Neural cell (in vitro differentiated cells): ENCODE measurements around the gene GMEB2. TPM values are rescaled to one million over a fixed set of nuclear protein-coding genes. Genes with fewer than 3 reads are reported as not detected.

Source experiments
- H2AFZ ChIP-seq: fragments of 200-600, 300-800 bp; sonication (generic), shearing (Covaris generic); 2 replicates; pipeline ENCODE4 v1.6.0; 2014; ENCODE audit warnings: low read depth, mild to moderate bottlenecking, antibody characterized with exemption, low read length, moderate library complexity
- H3F3A ChIP-seq: fragments of 200-600 bp; shearing (Covaris generic); 2 replicates; pipeline ENCODE4 v1.6.1; 2016; ENCODE audit warnings: mild to moderate bottlenecking, moderate library complexity, mixed read lengths, antibody characterized with exemption, low read length; ENCODE audit not compliant: insufficient read depth, poor library complexity, severe bottlenecking
- H3K27ac ChIP-seq: fragments of 200-600, 300-800 bp; sonication (generic), shearing (Covaris generic); 2 replicates; pipeline ENCODE4 v1.5.1; 2014; ENCODE audit warnings: mild to moderate bottlenecking, low read length, moderate library complexity
- H3K27me3 ChIP-seq: fragments of 300-800, 200-600 bp; sonication (generic), shearing (Covaris generic); 2 replicates; pipeline ENCODE4 v1.6.0; 2014; ENCODE audit warnings: mild to moderate bottlenecking, low read depth, low read length, moderate library complexity; ENCODE audit not compliant: insufficient read depth
- H3K36me3 ChIP-seq: fragments of 300-800, 200-600 bp; sonication (generic), shearing (Covaris generic); 2 replicates; pipeline ENCODE4 v1.5.1; 2014; ENCODE audit warnings: mild to moderate bottlenecking, antibody characterized with exemption, low read length, moderate library complexity; ENCODE audit not compliant: insufficient read depth
- H3K4me2 ChIP-seq: fragments of 300-800, 200-600 bp; sonication (generic), shearing (Covaris generic); 2 replicates; pipeline ENCODE4 v1.6.0; 2014; ENCODE audit warnings: mild to moderate bottlenecking, low read length
- H3K4me3 ChIP-seq: fragments of 300-800, 200-600 bp; sonication (generic), shearing (Covaris generic); 2 replicates; pipeline ENCODE4 v1.5.1; 2014; ENCODE audit warnings: mild to moderate bottlenecking, low read length, moderate library complexity
- H3K79me2 ChIP-seq: fragments of 200-600 bp; shearing (Covaris generic); replicated peaks from 2 replicates; pipeline ENCODE4 v1.6.0; 2014; ENCODE audit warnings: mild to moderate bottlenecking, low read length, moderate library complexity; ENCODE audit not compliant: insufficient read depth
- H3K9ac ChIP-seq: fragments of 300-800, 200-600 bp; sonication (generic), shearing (Covaris generic); 2 replicates; pipeline ENCODE4 v1.6.1; 2016; ENCODE audit warnings: mild to moderate bottlenecking, low read length, mixed read lengths
- H3K9me2 ChIP-seq: fragments of 200-600 bp; shearing (Covaris generic); 2 replicates; pipeline ENCODE4 v1.6.1; 2016; ENCODE audit warnings: mild to moderate bottlenecking, low read length, mixed read lengths; ENCODE audit not compliant: insufficient read depth
- H3K9me3 ChIP-seq: fragments of 200-600, 300-800 bp; sonication (generic), shearing (Covaris generic); 2 replicates; pipeline ENCODE4 v1.6.1; 2016; ENCODE audit warnings: mild to moderate bottlenecking, mixed run types, low read length, moderate library complexity, mixed read lengths
- H4K20me1 ChIP-seq: fragments of 200-600 bp; shearing (Covaris generic); 2 replicates; pipeline ENCODE4 v1.6.1; 2016; ENCODE audit warnings: mild to moderate bottlenecking, mixed run types; ENCODE audit not compliant: insufficient read depth
- EP300 ChIP-seq: fragments of 450-650 bp; conservative IDR thresholded peaks from 2 replicates; pipeline ENCODE4 v1.6.1; 2014; ENCODE audit warnings: antibody characterized with exemption, mild to moderate bottlenecking, moderate library complexity; ENCODE audit not compliant: poor library complexity, severe bottlenecking
- EZH2 ChIP-seq: fragments of 200-600, 300-800 bp; shearing (Covaris generic), sonication (generic); IDR thresholded peaks from 2 replicates; pipeline ENCODE4 v1.6.1; 2014; ENCODE audit warnings: antibody characterized with exemption, low read length, borderline replicate concordance, mild to moderate bottlenecking; ENCODE audit not compliant: insufficient read depth, poor library complexity, severe bottlenecking
- MXI1 ChIP-seq: fragments of 450-650 bp; conservative IDR thresholded peaks from 2 replicates; pipeline ENCODE4 v1.6.1; 2014; ENCODE audit warnings: antibody characterized with exemption, mild to moderate bottlenecking; ENCODE audit not compliant: poor library complexity, severe bottlenecking
- POLR2AphosphoS5 ChIP-seq: IDR thresholded peaks from 2 replicates; pipeline ENCODE4 v1.6.1; 2012
- RAD21 ChIP-seq: fragments of 450-650 bp; conservative IDR thresholded peaks from 2 replicates; pipeline ENCODE4 v1.6.1; 2014; ENCODE audit warnings: antibody characterized with exemption, mild to moderate bottlenecking, moderate library complexity
- REST ChIP-seq: IDR thresholded peaks from 2 replicates; pipeline ENCODE4 v1.6.1; 2012; ENCODE audit warnings: borderline replicate concordance
- SMC3 ChIP-seq: fragments of 450-650 bp; conservative IDR thresholded peaks from 2 replicates; pipeline ENCODE4 v1.6.1; 2014; ENCODE audit warnings: antibody characterized with exemption, mild to moderate bottlenecking, moderate library complexity; ENCODE audit not compliant: poor library complexity
- TAF1 ChIP-seq: IDR thresholded peaks from 2 replicates; pipeline ENCODE4 v1.6.1; 2012; ENCODE audit warnings: low read depth
- polyA plus RNA-seq: library from polyadenylated mRNA; depleted of rRNA; stranded (reverse); fragments of >200 nt; gene quantifications from 2 replicates; pipeline ENCODE4 v1.2.3, GENCODE V29; 2014
- TF ChIP-seq, protein P1 (sequence below): fragments of 450-650 bp; IDR thresholded peaks from 2 replicates; pipeline ENCODE4 v1.5.1; 2014; ENCODE audit warnings: antibody characterized with exemption, mild to moderate bottlenecking, moderate library complexity; ENCODE audit not compliant: poor library complexity, severe bottlenecking

GMEB2 gene
- polyA plus RNA-seq, 1 donor from 2014 or later = 13.7 TPM

DNA sequence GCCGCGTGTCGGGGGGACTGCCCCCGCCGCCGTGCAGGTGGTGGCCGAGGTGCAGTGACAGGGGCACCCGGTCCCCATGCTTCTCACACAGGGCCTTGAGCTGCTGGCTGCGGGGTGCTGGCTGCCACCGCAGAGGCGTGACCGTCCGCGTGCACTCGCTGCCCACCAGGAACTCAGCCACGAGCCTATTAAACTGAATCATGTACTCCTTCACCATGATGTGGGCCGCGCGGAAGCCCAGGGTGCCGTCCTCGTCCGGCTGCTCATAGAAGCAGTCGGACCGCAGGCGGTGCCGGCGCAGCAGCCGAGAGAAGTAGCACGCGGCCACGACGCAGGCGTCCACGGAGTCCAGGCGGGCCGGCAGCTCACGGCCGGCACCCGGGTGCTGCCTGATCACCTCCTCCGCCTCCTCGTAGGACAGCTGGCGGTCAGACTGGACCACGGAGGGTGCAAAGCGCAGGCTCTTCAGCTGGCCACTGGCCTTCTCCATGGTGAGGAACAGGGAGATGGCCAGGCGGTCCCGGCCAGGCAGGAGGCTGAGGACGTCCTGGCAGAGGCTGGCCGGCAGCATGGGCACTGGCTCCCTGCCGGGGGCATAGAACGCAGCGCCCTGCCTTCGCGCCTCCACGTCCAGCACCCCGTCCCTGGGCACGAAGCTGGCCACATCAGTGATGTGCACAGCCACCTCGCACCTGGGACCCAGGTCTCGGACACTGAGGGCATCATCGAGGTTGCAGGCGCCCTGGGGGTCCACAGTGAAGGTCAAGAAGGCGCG is 62.7 kb downstream of the GMEB2 start:
- H3K9ac ChIP-seq = no peak overlapping the region
- no peak for TF ChIP-seq EP300
- TF ChIP-seq, protein P1, sequence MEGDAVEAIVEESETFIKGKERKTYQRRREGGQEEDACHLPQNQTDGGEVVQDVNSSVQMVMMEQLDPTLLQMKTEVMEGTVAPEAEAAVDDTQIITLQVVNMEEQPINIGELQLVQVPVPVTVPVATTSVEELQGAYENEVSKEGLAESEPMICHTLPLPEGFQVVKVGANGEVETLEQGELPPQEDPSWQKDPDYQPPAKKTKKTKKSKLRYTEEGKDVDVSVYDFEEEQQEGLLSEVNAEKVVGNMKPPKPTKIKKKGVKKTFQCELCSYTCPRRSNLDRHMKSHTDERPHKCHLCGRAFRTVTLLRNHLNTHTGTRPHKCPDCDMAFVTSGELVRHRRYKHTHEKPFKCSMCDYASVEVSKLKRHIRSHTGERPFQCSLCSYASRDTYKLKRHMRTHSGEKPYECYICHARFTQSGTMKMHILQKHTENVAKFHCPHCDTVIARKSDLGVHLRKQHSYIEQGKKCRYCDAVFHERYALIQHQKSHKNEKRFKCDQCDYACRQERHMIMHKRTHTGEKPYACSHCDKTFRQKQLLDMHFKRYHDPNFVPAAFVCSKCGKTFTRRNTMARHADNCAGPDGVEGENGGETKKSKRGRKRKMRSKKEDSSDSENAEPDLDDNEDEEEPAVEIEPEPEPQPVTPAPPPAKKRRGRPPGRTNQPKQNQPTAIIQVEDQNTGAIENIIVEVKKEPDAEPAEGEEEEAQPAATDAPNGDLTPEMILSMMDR = no peak
- no peak for TF ChIP-seq POLR2AphosphoS5
- no peak for TF ChIP-seq EZH2
- TF ChIP-seq RAD21 = no peak
- no peak for TF ChIP-seq REST
- no peak for TF ChIP-seq MXI1
- no peak for TF ChIP-seq SMC3
- TF ChIP-seq TAF1 = no peak
- no peaks in the 10 kb centered on the region for H3K79me2 ChIP-seq
- no peaks in the 10 kb centered on the region for H3K27me3 ChIP-seq
- no peaks in the 10 kb centered on the region for H3F3A ChIP-seq
- no peaks in the 10 kb centered on the region for H4K20me1 ChIP-seq
- no peak overlapping the region for H2AFZ ChIP-seq
- no peaks in the 10 kb centered on the region for H3K36me3 ChIP-seq
- H3K4me3 ChIP-seq = no peak overlapping the region
- no peak overlapping the region for H3K27ac ChIP-seq
- H3K9me2 ChIP-seq = no peaks in the 10 kb centered on the region
- H3K4me2 ChIP-seq = no peak overlapping the region
- no peaks in the 10 kb centered on the region for H3K9me3 ChIP-seq

DNA sequence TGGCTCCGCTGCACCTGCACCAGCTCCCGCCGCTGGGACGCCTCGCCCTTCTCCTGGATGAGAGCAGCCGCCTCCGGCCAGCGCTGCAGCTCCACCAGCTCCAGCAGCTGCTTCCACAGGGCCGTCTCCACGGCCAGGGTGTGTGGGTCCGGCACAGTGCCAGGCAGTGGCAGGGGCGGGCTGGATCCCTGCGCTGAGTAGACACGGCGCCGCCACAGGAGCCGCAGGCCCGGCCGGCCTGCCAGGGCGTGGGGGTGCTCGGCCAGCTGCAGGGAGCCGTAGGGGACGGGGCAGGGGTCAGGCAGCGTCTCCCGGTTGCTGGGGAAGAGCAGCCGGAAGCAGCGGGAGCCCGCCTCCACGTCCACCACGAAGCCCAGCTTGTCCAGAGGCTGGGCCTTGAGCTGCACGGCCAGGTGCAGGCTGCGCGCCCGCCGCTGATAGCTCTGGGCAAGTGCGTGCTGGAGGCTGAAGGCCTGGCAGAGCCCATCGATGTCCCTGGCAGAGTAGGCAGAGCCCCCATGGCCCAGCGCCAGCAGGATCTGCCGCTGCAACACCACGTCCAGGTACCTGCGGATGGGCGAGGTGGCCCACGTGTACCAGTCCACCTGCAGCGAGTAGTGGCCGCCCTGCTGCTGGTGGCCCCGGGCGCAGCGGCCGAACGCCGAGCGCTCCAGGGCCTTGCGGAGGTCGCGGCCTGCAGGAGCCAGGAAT is 63.5 kb downstream of the GMEB2 start:
- Histone ChIP-seq H3K27ac (no peak overlapping the region), H4K20me1 (no peaks in the 10 kb centered on the region), H3K4me3 (no peak overlapping the region), H2AFZ (no peak overlapping the region), H3K9me2 (no peaks in the 10 kb centered on the region), H3K27me3 (no peaks in the 10 kb centered on the region), H3K36me3 (no peaks in the 10 kb centered on the region), H3K79me2 (no peaks in the 10 kb centered on the region), H3K9me3 (no peaks in the 10 kb centered on the region), H3K4me2 (no peak overlapping the region), H3K9ac (no peak overlapping the region), H3F3A (no peaks in the 10 kb centered on the region)
- TF ChIP-seq MXI1 (no peak), REST (no peak), SMC3 (no peak)
- TF ChIP-seq, protein P1 = no peak
